Measurements from ENCODE around the gene ROPN1L. TPM values are rescaled to one million over a fixed set of nuclear protein-coding genes. Genes with fewer than 3 reads are reported as not detected.

Gene ROPN1L
- total and polyA plus RNA-seq, 5 donors from 2014 or later = 3.0 to 14.4 (median 5.3) TPM

GRCh38 chr5:10501554-10502075 is 59.9 kb downstream of the ROPN1L start:
- Histone ChIP-seq H3K4me1 (ENCODE audit: control insufficient read depth, insufficient read depth, low read length, poor library complexity, severe bottlenecking) (no peaks in the 10 kb centered on the region), H3K36me3 (ENCODE audit: control insufficient read depth, insufficient read depth, low read length) (no peaks in the 10 kb centered on the region), H3K27ac (ENCODE audit: insufficient read depth, low read length, poor library complexity, severe bottlenecking) (no peak overlapping the region), H3K4me3 (ENCODE audit: low read depth, low read length) (no peak overlapping the region), H3K27me3 (ENCODE audit: control insufficient read depth, insufficient read depth, low read length) (no peaks in the 10 kb centered on the region), H3K9me3 (ENCODE audit: control insufficient read depth in 2 of 2, low read length in 2 of 2) (no peaks in the 10 kb centered on the region)
- no peak overlapping the region for H3K4me3 Mint-ChIP-seq
- no peak overlapping the region for H3K27ac Mint-ChIP-seq
- no peak for DNase-seq
- ATAC-seq (ENCODE audit: low read depth in 2 of 2) = no peak
- peaks cover 0 to 2% (median 0%) of the 10 kb centered on the region in 4 donors for H3K4me1 Mint-ChIP-seq
- no peaks in the 10 kb centered on the region for H3K36me3 Mint-ChIP-seq
- H3K27me3 Mint-ChIP-seq = peaks cover 5% of the 10 kb centered on the region
- peaks cover 0 to 2% (median 0%) of the 10 kb centered on the region in 7 donors for H3K9me3 Mint-ChIP-seq

- Mint-ChIP-seq H3K27me3 (peaks cover 5% of the 10 kb centered on the region), H3K4me3 (no peak overlapping the region), H3K4me1 (peaks cover 0 to 2% (median 0%) of the 10 kb centered on the region in 4 donors), H3K9me3 (peaks cover 0 to 2% (median 0%) of the 10 kb centered on the region in 7 donors), H3K27ac (no peak overlapping the region), H3K36me3 (no peaks in the 10 kb centered on the region)
- ATAC-seq (ENCODE audit: low read depth in 2 of 2) = no peak
- Histone ChIP-seq H3K4me1 (ENCODE audit: control insufficient read depth, insufficient read depth, low read length, poor library complexity, severe bottlenecking) (no peaks in the 10 kb centered on the region), H3K4me3 (ENCODE audit: low read depth, low read length) (no peak overlapping the region), H3K36me3 (ENCODE audit: control insufficient read depth, insufficient read depth, low read length) (no peaks in the 10 kb centered on the region), H3K27me3 (ENCODE audit: control insufficient read depth, insufficient read depth, low read length) (no peaks in the 10 kb centered on the region), H3K27ac (ENCODE audit: insufficient read depth, low read length, poor library complexity, severe bottlenecking) (no peak overlapping the region), H3K9me3 (ENCODE audit: control insufficient read depth in 2 of 2, low read length in 2 of 2) (no peaks in the 10 kb centered on the region)
- DNase-seq = no peak
Measured at GRCh38 chr5:10502130-10502529, 60.5 kb downstream of the ROPN1L start.

GRCh38 chr5:10502578-10502977 is 60.9 kb downstream of the ROPN1L start:
- Mint-ChIP-seq H3K9me3 (no peaks in the 10 kb centered on the region), H3K4me3 (no peak overlapping the region), H3K27ac (no peak overlapping the region), H3K4me1 (peaks cover 0 to 2% (median 0%) of the 10 kb centered on the region in 4 donors), H3K36me3 (no peaks in the 10 kb centered on the region), H3K27me3 (peaks cover 5% of the 10 kb centered on the region)
- Histone ChIP-seq H3K27me3 (ENCODE audit: control insufficient read depth, insufficient read depth, low read length) (no peaks in the 10 kb centered on the region), H3K9me3 (ENCODE audit: control insufficient read depth in 2 of 2, low read length in 2 of 2) (no peaks in the 10 kb centered on the region), H3K4me3 (ENCODE audit: low read depth, low read length) (no peak overlapping the region), H3K36me3 (ENCODE audit: control insufficient read depth, insufficient read depth, low read length) (no peaks in the 10 kb centered on the region), H3K27ac (ENCODE audit: insufficient read depth, low read length, poor library complexity, severe bottlenecking) (no peak overlapping the region), H3K4me1 (ENCODE audit: control insufficient read depth, insufficient read depth, low read length, poor library complexity, severe bottlenecking) (no peaks in the 10 kb centered on the region)
- ATAC-seq (ENCODE audit: low read depth in 2 of 2) (no peak), DNase-seq (no peak)

GRCh38 chr5:10503321-10503720 is 61.6 kb downstream of the ROPN1L start:
- no peak for ATAC-seq (ENCODE audit: low read depth in 2 of 2)
- no peak for DNase-seq
- Histone ChIP-seq H3K27me3 (ENCODE audit: control insufficient read depth, insufficient read depth, low read length) (no peaks in the 10 kb centered on the region), H3K9me3 (ENCODE audit: control insufficient read depth in 2 of 2, low read length in 2 of 2) (no peaks in the 10 kb centered on the region), H3K27ac (ENCODE audit: insufficient read depth, low read length, poor library complexity, severe bottlenecking) (no peak overlapping the region), H3K4me1 (ENCODE audit: control insufficient read depth, insufficient read depth, low read length, poor library complexity, severe bottlenecking) (no peaks in the 10 kb centered on the region), H3K36me3 (ENCODE audit: control insufficient read depth, insufficient read depth, low read length) (no peaks in the 10 kb centered on the region), H3K4me3 (ENCODE audit: low read depth, low read length) (no peak overlapping the region)
- H3K4me3 Mint-ChIP-seq = no peak overlapping the region
- no peaks in the 10 kb centered on the region for H3K36me3 Mint-ChIP-seq
- no peak overlapping the region for H3K27ac Mint-ChIP-seq
- no peaks in the 10 kb centered on the region for H3K9me3 Mint-ChIP-seq
- H3K27me3 Mint-ChIP-seq = peaks cover 5% of the 10 kb centered on the region
- H3K4me1 Mint-ChIP-seq = peaks cover 0 to 2% (median 0%) of the 10 kb centered on the region in 4 donors

- Histone ChIP-seq H3K4me1 (ENCODE audit: control insufficient read depth, insufficient read depth, low read length, poor library complexity, severe bottlenecking) (no peaks in the 10 kb centered on the region), H3K9me3 (ENCODE audit: control insufficient read depth in 2 of 2, low read length in 2 of 2) (no peaks in the 10 kb centered on the region), H3K27me3 (ENCODE audit: control insufficient read depth, insufficient read depth, low read length) (no peaks in the 10 kb centered on the region), H3K27ac (ENCODE audit: insufficient read depth, low read length, poor library complexity, severe bottlenecking) (no peak overlapping the region), H3K36me3 (ENCODE audit: control insufficient read depth, insufficient read depth, low read length) (no peaks in the 10 kb centered on the region), H3K4me3 (ENCODE audit: low read depth, low read length) (no peak overlapping the region)
- Mint-ChIP-seq H3K9me3 (no peaks in the 10 kb centered on the region), H3K27ac (no peak overlapping the region), H3K27me3 (peaks cover 5% of the 10 kb centered on the region), H3K4me3 (no peak overlapping the region), H3K4me1 (peaks cover 0 to 2% (median 0%) of the 10 kb centered on the region in 4 donors), H3K36me3 (no peaks in the 10 kb centered on the region)
- DNase-seq (no peak), ATAC-seq (ENCODE audit: low read depth in 2 of 2) (no peak)
Measured at GRCh38 chr5:10503997-10504793, 62.5 kb downstream of the ROPN1L start.

GRCh38 chr5:10505517-10506095 is 63.9 kb downstream of the ROPN1L start:
- no peak overlapping the region for H3K27ac Mint-ChIP-seq
- no peaks in the 10 kb centered on the region for H3K9me3 Mint-ChIP-seq
- Histone ChIP-seq H3K27ac (ENCODE audit: insufficient read depth, low read length, poor library complexity, severe bottlenecking) (no peak overlapping the region), H3K27me3 (ENCODE audit: control insufficient read depth, insufficient read depth, low read length) (no peaks in the 10 kb centered on the region), H3K36me3 (ENCODE audit: control insufficient read depth, insufficient read depth, low read length) (no peaks in the 10 kb centered on the region), H3K9me3 (ENCODE audit: control insufficient read depth in 2 of 2, low read length in 2 of 2) (no peaks in the 10 kb centered on the region), H3K4me3 (ENCODE audit: low read depth, low read length) (no peak overlapping the region), H3K4me1 (ENCODE audit: control insufficient read depth, insufficient read depth, low read length, poor library complexity, severe bottlenecking) (no peaks in the 10 kb centered on the region)
- no peak overlapping the region for H3K4me3 Mint-ChIP-seq
- no peak for ATAC-seq (ENCODE audit: low read depth in 2 of 2)
- peaks cover 0 to 2% (median 0%) of the 10 kb centered on the region in 4 donors for H3K4me1 Mint-ChIP-seq
- DNase-seq = no peak
- H3K27me3 Mint-ChIP-seq = peaks cover 10% of the 10 kb centered on the region
- H3K36me3 Mint-ChIP-seq = no peaks in the 10 kb centered on the region

- Mint-ChIP-seq H3K27me3 (peaks cover 10% of the 10 kb centered on the region), H3K9me3 (no peaks in the 10 kb centered on the region), H3K27ac (no peak overlapping the region), H3K4me3 (no peak overlapping the region), H3K36me3 (no peaks in the 10 kb centered on the region), H3K4me1 (no peaks in the 10 kb centered on the region)
- DNase-seq (no peak), ATAC-seq (ENCODE audit: low read depth in 2 of 2) (no peak)
- Histone ChIP-seq H3K4me3 (ENCODE audit: low read depth, low read length) (no peak overlapping the region), H3K27me3 (ENCODE audit: control insufficient read depth, insufficient read depth, low read length) (no peaks in the 10 kb centered on the region), H3K9me3 (ENCODE audit: control insufficient read depth in 2 of 2, low read length in 2 of 2) (no peaks in the 10 kb centered on the region), H3K27ac (ENCODE audit: insufficient read depth, low read length, poor library complexity, severe bottlenecking) (no peak overlapping the region), H3K36me3 (ENCODE audit: control insufficient read depth, insufficient read depth, low read length) (no peaks in the 10 kb centered on the region), H3K4me1 (ENCODE audit: control insufficient read depth, insufficient read depth, low read length, poor library complexity, severe bottlenecking) (no peaks in the 10 kb centered on the region)
Measured at GRCh38 chr5:10506535-10506934, 64.9 kb downstream of the ROPN1L start.

Data from CD4-positive, CD25-positive, alpha-beta regulatory T cell (primary cell).